Eye (tissue), 1 donor: ENCODE data around the gene COL4A2.

Experiments
- DNase-seq: peaks from one replicate; pipeline ENCODE4 v3.0.0-alpha.2; 2015

COL4A2 gene

GRCh38 chr13:110503979-110504499 is 197.0 kb downstream of the COL4A2 start:
- DNase-seq, result no peak

DNA sequence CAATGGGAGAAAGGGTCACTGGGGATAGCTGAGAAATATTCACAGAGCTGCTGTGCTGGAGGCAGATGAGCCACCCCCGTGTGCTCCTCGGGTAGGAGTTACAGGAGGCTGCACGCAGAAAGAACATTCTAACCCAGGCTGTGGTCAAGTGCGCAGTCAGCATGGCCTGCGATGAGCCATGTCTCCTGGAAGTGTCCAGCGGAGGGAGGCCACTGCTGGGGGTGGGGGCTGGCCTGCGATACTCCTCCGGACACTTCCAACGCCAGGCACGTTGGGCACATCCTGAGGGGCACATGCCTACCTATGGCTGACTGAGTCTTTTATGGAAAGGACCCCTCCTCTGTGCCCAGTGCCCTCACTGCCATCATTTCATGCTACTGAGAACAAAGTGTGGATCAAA is 198.5 kb downstream of the COL4A2 start:
- DNase-seq, result no peak

DNA sequence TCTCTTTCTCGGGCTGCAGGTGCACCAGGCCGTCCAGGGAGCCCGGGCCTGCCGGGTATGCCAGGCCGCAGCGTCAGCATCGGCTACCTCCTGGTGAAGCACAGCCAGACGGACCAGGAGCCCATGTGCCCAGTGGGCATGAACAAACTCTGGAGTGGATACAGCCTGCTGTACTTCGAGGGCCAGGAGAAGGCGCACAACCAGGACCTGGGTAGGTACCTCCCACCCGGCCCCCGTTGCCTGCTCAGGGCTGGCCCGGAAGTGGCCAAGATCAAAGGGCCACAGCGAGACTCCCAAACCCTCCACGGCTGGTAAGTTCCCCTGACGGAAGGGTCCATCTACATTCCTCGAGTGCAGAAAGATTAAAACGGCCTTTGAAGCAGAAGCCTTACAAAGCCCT is 199.3 kb downstream of the COL4A2 start:
- DNase-seq, result no peak

DNA sequence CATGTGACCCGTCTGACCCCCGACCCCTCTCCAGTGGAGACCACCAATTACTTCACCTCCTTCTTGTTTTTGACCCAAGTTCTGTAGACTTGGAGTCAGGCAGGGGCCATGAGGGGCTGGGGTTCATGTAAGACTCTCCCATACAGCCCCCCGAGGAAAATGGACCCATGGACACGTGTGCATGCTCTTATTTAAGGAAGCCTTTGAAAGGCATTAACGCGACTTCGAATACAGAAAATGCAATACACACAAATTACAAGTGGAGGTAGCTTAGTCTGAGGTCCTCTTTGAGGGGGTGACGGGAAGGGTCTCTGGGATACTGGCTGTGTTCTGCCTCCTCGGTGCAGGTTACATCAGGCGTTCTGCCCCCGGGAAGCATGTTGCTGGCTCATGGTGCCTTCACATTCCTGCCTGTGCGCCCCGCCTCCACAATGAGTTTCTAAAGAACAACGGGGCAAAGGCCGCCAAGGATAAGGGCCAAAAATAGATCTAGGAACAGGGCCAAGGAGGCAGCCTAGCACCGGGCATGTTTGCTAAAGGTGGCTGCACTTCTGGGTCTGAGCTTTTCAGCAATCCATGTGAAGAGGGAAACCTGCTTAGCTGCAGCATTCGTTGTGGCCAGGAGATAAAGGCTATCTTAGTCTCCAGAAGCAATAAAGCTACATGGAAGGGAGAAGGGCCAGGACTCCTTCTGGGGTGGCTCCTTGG is 199.9 kb downstream of the COL4A2 start:
- no peak for DNase-seq

GRCh38 chr13:110507678-110508381 is 200.7 kb downstream of the COL4A2 start:
- DNase-seq, result no peak

- DNase-seq, result no peak
Measured at GRCh38 chr13:110509478-110509926, 202.4 kb downstream of the COL4A2 start.

GRCh38 chr13:110509971-110510786 is 203.1 kb downstream of the COL4A2 start:
- DNase-seq, result no peak

- no peak for DNase-seq
Measured at GRCh38 chr13:110511509-110512181, 204.6 kb downstream of the COL4A2 start.

GRCh38 chr13:110512198-110512740 is 205.2 kb downstream of the COL4A2 start:
- DNase-seq, result no peak

DNA sequence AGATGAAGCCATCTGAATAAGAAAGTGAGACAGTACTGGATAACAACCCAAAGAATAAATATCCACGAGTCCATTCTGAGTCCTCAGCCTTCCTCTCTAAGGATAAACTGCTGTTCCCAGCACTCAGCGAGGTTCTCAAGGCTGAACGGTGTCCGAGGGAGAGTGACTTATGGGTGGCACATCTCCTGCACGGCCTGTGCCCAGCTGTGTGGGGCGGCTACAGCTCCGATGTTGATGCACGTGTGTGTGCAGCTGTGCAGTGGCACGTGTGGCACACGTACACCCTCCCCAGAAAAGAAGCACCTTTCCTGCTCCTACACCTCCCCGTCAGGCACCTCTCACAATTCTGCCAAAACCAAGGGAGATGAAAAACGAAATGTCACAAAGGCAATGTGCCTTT is 209.4 kb downstream of the COL4A2 start:
- no peak for DNase-seq

GRCh38 chr13:110517505-110518225 is 210.6 kb downstream of the COL4A2 start:
- no peak for DNase-seq

DNA sequence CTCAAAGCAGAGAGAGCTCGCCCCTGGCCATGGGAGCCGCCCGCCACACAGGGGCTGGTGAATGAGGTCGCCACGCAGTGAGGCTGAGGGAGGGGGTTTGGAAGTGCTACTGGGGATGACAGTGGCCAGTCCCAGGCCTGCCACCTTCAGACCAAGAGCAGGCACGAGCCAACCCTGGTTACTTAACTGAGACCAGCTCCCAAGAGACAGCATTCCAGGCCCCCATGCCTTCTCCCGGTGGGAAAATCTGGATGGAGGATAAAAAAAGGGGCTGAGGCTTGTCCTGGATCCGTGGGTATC is 211.1 kb downstream of the COL4A2 start:
- no peak for DNase-seq

DNA sequence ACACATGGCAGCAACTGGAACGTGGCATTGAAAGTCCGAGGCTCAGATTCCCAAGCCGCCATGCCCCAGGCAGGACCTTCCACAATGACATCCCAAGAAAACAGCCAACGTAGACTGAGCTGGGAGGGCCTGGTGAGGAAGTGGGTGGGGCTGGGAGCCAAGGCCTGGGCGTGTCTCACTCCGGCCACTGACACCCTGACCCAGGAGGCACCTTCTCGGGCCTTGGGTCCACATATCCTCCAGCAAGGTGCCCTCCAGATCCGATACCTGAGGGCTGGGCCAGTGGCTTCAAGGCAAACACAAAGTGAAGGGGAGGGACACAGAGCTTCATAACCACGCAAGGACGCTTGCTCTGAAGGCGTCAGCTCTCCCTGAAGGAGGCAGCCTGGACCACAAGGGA is 211.5 kb downstream of the COL4A2 start:
- no peak for DNase-seq

- DNase-seq, result peak; percentile 20
Measured at GRCh38 chr13:110519046-110519445, 212.0 kb downstream of the COL4A2 start.

DNA sequence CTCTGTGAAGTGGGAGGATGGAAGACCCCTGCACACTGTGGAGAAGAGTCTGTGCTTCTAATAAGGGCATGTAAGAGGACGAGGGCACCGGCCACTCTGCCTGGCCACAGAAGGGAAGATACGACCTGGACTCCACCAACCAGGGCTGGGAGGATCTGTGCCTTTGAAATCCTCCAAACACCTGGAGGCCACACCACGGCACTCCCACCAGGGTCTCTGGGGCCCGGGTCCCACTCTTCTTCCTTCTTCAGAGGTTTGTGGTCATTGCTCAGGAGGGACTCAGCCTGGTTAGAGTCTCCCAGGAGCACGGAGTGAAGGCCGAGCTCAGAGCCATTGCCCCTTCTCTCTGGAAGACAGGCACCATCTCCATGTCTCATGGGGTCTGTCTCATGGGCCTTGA is 212.4 kb downstream of the COL4A2 start:
- DNase-seq, result no peak

GRCh38 chr13:110520431-110521295 is 213.6 kb downstream of the COL4A2 start:
- DNase-seq, result peak; percentile 26

DNA sequence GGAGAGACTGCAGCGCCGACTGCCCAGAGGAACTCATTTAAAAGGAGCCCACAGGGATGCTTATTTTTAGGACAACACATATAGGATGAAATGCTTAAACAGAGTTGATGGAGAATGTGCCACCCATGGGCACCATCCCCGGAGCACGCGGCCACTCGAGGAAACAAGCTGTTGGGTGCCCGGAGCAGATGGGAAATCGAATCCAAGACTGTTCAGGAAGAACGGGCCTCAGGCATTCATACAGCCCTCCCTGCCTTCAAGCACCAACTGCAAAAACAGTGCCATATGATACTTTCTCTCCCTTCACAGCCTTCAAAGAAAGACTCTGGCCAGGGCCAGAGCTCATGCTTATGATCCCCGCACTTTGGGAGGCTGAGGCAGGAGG is 214.2 kb downstream of the COL4A2 start:
- DNase-seq, result no peak

GRCh38 chr13:110521946-110522345 is 214.9 kb downstream of the COL4A2 start:
- DNase-seq, result no peak

GRCh38 chr13:110522721-110523120 is 215.6 kb downstream of the COL4A2 start:
- no peak for DNase-seq

GRCh38 chr13:110523180-110523579 is 216.1 kb downstream of the COL4A2 start:
- DNase-seq, result no peak
